SU-DHL-6 (cell line): ENCODE data around the gene SRP19.

Experiments
- EZH2phosphoT487 ChIP-seq: fragments of 200-600 bp; sonication (generic), shearing (Covaris generic); conservative IDR thresholded peaks from 2 replicates; pipeline ENCODE4 v1.6.1; 2018; ENCODE audit warnings: mild to moderate bottlenecking, antibody characterized with exemption, low read length, moderate library complexity, mixed read lengths
- TF ChIP-seq, protein P1 (sequence below): fragments of 200-600 bp; sonication (generic); IDR thresholded peaks from one replicate; pipeline ENCODE4 v1.5.1; 2017; ENCODE audit warnings: antibody characterized with exemption, mild to moderate bottlenecking, low read length, moderate library complexity; ENCODE audit not compliant: insufficient read depth, poor library complexity, severe bottlenecking

DNA sequence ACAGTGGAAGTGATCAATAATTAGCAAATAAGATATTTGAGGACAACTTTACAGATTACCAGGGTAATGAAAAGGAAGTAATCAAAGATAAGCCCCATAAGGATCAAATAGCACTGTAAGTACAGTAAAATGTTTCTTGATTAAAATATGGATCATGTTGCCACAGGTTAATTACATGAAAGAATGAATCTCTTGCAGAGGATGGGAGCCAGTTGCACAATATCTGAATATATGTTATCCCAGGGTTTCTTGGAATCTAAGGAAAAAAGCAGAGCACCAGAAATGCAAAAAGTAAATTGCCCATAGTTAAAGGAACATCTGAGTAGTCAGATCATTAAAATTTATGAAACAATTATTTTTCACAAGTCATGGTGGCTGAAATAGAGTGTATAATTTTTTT lies 13.8 kb upstream of the SRP19 start:
- TF ChIP-seq, protein P1, sequence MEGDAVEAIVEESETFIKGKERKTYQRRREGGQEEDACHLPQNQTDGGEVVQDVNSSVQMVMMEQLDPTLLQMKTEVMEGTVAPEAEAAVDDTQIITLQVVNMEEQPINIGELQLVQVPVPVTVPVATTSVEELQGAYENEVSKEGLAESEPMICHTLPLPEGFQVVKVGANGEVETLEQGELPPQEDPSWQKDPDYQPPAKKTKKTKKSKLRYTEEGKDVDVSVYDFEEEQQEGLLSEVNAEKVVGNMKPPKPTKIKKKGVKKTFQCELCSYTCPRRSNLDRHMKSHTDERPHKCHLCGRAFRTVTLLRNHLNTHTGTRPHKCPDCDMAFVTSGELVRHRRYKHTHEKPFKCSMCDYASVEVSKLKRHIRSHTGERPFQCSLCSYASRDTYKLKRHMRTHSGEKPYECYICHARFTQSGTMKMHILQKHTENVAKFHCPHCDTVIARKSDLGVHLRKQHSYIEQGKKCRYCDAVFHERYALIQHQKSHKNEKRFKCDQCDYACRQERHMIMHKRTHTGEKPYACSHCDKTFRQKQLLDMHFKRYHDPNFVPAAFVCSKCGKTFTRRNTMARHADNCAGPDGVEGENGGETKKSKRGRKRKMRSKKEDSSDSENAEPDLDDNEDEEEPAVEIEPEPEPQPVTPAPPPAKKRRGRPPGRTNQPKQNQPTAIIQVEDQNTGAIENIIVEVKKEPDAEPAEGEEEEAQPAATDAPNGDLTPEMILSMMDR, result no peak
- TF ChIP-seq EZH2phosphoT487, result no peak
